K562 (cell line): Measurements from ENCODE around the gene COX15. TPM values are rescaled to one million over a fixed set of nuclear protein-coding genes. Genes with fewer than 3 reads are reported as not detected.

Experiments
- ARID3B ChIP-seq: fragments of 250-450 bp; sonication (Bioruptor Pico); IDR thresholded peaks from 2 replicates; pipeline ENCODE4 v1.4.0; 2020; ENCODE audit warnings: borderline replicate concordance
- ATF2 ChIP-seq: sonication (generic); formaldehyde crosslinking; IDR thresholded peaks from 2 replicates; pipeline ENCODE4 v1.8.1; 2022; ENCODE audit warnings: missing genetic modification reagents
- E4F1 ChIP-seq: fragments of 250-450 bp; sonication (Bioruptor Pico); IDR thresholded peaks from 2 replicates; pipeline ENCODE4 v1.5.0; 2021; ENCODE audit warnings: mild to moderate bottlenecking, borderline replicate concordance
- GATA2 ChIP-seq: sonication (generic); formaldehyde crosslinking; IDR thresholded peaks from 2 replicates; pipeline ENCODE4 v1.4.0; 2020; ENCODE audit warnings: mild to moderate bottlenecking, missing genetic modification reagents
- HDAC8 ChIP-seq: fragments of 450-650 bp; IDR thresholded peaks from 2 replicates; pipeline ENCODE4 v1.6.1; 2016; ENCODE audit warnings: mild to moderate bottlenecking, missing genetic modification characterization, moderate library complexity, missing compliant biosample characterization
- HMG20A ChIP-seq: fragments of 450-650 bp; formaldehyde crosslinking; conservative IDR thresholded peaks from 2 replicates; pipeline ENCODE4 v1.4.0; 2020; ENCODE audit warnings: mild to moderate bottlenecking, mixed read lengths
- RBFOX2 ChIP-seq: fragments of 200-400 bp; formaldehyde crosslinking; IDR thresholded peaks from 2 replicates; pipeline ENCODE4 v1.6.1; 2017; ENCODE audit warnings: low read depth, mild to moderate bottlenecking, low read length, moderate library complexity
- RCOR1 ChIP-seq, 2 experiments: IDR thresholded peaks; 2 replicates each; pipeline ENCODE4 v1.6.1; 2012; ENCODE audit warnings: low read depth in 2 of 2, low read length in 2 of 2, borderline replicate concordance in 1 of 2, improper control_type of control experiment in 1 of 2
- TCF15 ChIP-seq: fragments of 250-450 bp; sonication (Bioruptor Pico); IDR thresholded peaks from 2 replicates; pipeline ENCODE4 v1.8.0; 2022; ENCODE audit warnings: moderate library complexity, mild to moderate bottlenecking, inconsistent platforms
- THRB ChIP-seq: fragments of 450-650 bp; formaldehyde crosslinking; conservative IDR thresholded peaks from 2 replicates; pipeline ENCODE4 v1.4.0; 2022; ENCODE audit warnings: mild to moderate bottlenecking, missing genetic modification characterization
- ZBTB43 ChIP-seq: sonication (generic); formaldehyde crosslinking; IDR thresholded peaks from 2 replicates; pipeline ENCODE4 v1.8.0; 2023; ENCODE audit warnings: mild to moderate bottlenecking, missing genetic modification reagents
- ZNF311 ChIP-seq: fragments of 250-450 bp; sonication (Bioruptor Pico); IDR thresholded peaks from 2 replicates; pipeline ENCODE4 v1.4.0; 2020; ENCODE audit warnings: mild to moderate bottlenecking, moderate library complexity
- polyA plus RNA-seq, 8 experiments: library from polyadenylated mRNA; depleted of rRNA in 4 of 8; stranded (reverse) in 5 of 8; unstranded in 3 of 8; fragments of >200 nt; fragmentation: Nextera tagmentation in 2 of 8; fragmentation: Illumina TruSeq in 1 of 8; extraction: Ambion mirVana in 2 of 8; extraction: Trizol in 1 of 8; gene quantifications; 2 replicates each; pipeline versions ENCODE4 v1.2.1 to v1.2.3, GENCODE V29; 2011 to 2014; ENCODE audit warnings: inconsistent platforms in 1 of 8, missing spikeins in 1 of 8
- total RNA-seq, 7 experiments: library from RNA; depleted of rRNA in 6 of 7; stranded (reverse); fragments of >200 nt in 6 of 7; fragmentation: Illumina TruSeq in 2 of 7; extraction: Trizol in 2 of 7; gene quantifications; 2 replicates each; pipeline versions ENCODE4 v1.2.1 to v1.2.3, GENCODE V29; 2011 to 2021; ENCODE audit warnings: low replicate concordance in 1 of 7

The COX15 gene
- total and polyA plus RNA-seq, 9 of the 15 experiments (the other 6 are each of a cell fraction or from before 2014, with no cell fraction given) = 17.4 to 45.1 (median 23.7) TPM

- TF ChIP-seq ATF2 (no peak), E4F1 (CRISPR knock-in tag) (no peak), ZBTB43 (CRISPR knock-in tag) (no peak), THRB (CRISPR knock-in tag) (no peak), ZNF311 (CRISPR knock-in tag) (no peak), RBFOX2 (peak; percentile 93), HDAC8 (tag) (0 out of 2 replicates have a peak, but pooled peaks have one; percentile 39), RCOR1 (IDR thresholded peaks at IDR 0.05; ENCODE audit: borderline replicate concordance in 1 of 2, low read depth in 2 of 2, low read length in 2 of 2) (no peak), ARID3B (CRISPR knock-in tag) (no peak), GATA2 (CRISPR knock-in tag) (no peak), TCF15 (CRISPR knock-in tag) (no peak), HMG20A (no peak)
Observed at GRCh38 chr10:99732033-99732842, at the start of gene COX15, which contains the start of gene CUTC (continued).
